Neuronal stem cell (in vitro differentiated cells): ENCODE results near the gene SETD1B.

ENCODE experiments used
- DNase-seq: peaks from one replicate; pipeline ENCODE4 v3.0.0-alpha.2; 2013; ENCODE audit warnings: low spot score
- H2AFZ ChIP-seq: one replicate; pipeline ENCODE4 v1.6.1; 2013; ENCODE audit warnings: mild to moderate bottlenecking, low read length, inconsistent platforms
- H2AK5ac ChIP-seq: 2 replicates; pipeline ENCODE4 v1.6.1; 2013; ENCODE audit warnings: low read depth, mild to moderate bottlenecking, inconsistent platforms, low read length, moderate library complexity, mixed read lengths
- H2BK120ac ChIP-seq: 2 replicates; pipeline ENCODE4 v1.6.1; 2013; ENCODE audit warnings: low read depth, mild to moderate bottlenecking, inconsistent platforms, low read length, moderate library complexity, mixed read lengths
- H2BK12ac ChIP-seq: one replicate; pipeline ENCODE4 v1.6.1; 2013; ENCODE audit warnings: low read length, inconsistent platforms
- H2BK15ac ChIP-seq: 2 replicates; pipeline ENCODE4 v1.6.1; 2013; ENCODE audit warnings: mild to moderate bottlenecking, low read length, inconsistent platforms, mixed read lengths
- H2BK5ac ChIP-seq: one replicate; pipeline ENCODE4 v1.6.1; 2013; ENCODE audit warnings: inconsistent platforms, mild to moderate bottlenecking, low read length, moderate library complexity
- H3K14ac ChIP-seq: one replicate; pipeline ENCODE4 v1.6.1; 2013; ENCODE audit warnings: low read length, inconsistent platforms
- H3K18ac ChIP-seq: 2 replicates; pipeline ENCODE4 v1.6.1; 2013; ENCODE audit warnings: low read length, inconsistent platforms
- H3K23ac ChIP-seq: 2 replicates; pipeline ENCODE4 v1.6.1; 2013; ENCODE audit warnings: low read depth, mild to moderate bottlenecking, mixed read lengths, low read length, inconsistent platforms; ENCODE audit not compliant: poor library complexity
- H3K27ac ChIP-seq: replicated peaks from 3 replicates; pipeline ENCODE4 v1.5.1; 2013; ENCODE audit warnings: low read length, inconsistent platforms
- H3K27me3 ChIP-seq, 3 experiments: 2 replicates each; pipeline ENCODE4 v1.6.1; 2013; ENCODE audit warnings: low read length in 3 of 3, mild to moderate bottlenecking in 2 of 3, inconsistent platforms in 1 of 3, low read depth in 1 of 3, mixed read lengths in 1 of 3, moderate library complexity in 1 of 3; ENCODE audit not compliant: control insufficient read depth in 3 of 3, insufficient read depth in 3 of 3
- H3K36me3 ChIP-seq, 2 donors: replicated peaks in 1 of 2; 2 replicates each; pipeline ENCODE4 v1.6.1; 2013; ENCODE audit warnings: low read length in 2 of 2; ENCODE audit not compliant: control insufficient read depth in 2 of 2, insufficient read depth in 2 of 2
- H3K4ac ChIP-seq: 2 replicates; pipeline ENCODE4 v1.6.1; 2013; ENCODE audit warnings: inconsistent platforms, mild to moderate bottlenecking, low read length, moderate library complexity
- H3K4me1 ChIP-seq, 2 donors: 1 replicate in 1 of 2; 2 replicates in 1 of 2; pipeline ENCODE4 v1.6.1; 2013; ENCODE audit warnings: low read length in 2 of 2, low read depth in 1 of 2; ENCODE audit not compliant: control insufficient read depth in 2 of 2, insufficient read depth in 1 of 2
- H3K4me2 ChIP-seq: one replicate; pipeline ENCODE4 v1.6.1; 2013; ENCODE audit warnings: mild to moderate bottlenecking, low read length, inconsistent platforms; ENCODE audit not compliant: insufficient read depth, poor library complexity, severe bottlenecking
- H3K4me3 ChIP-seq, 2 donors: 2 replicates each; pipeline ENCODE4 v1.5.1; 2013; ENCODE audit warnings: low read length in 2 of 2, mild to moderate bottlenecking in 2 of 2, inconsistent platforms in 1 of 2, moderate library complexity in 1 of 2
- H3K79me1 ChIP-seq: one replicate; pipeline ENCODE4 v1.6.1; 2013; ENCODE audit warnings: low read depth, mild to moderate bottlenecking, inconsistent platforms, low read length, moderate library complexity
- H3K9ac ChIP-seq: one replicate; pipeline ENCODE4 v1.6.1; 2013; ENCODE audit warnings: mild to moderate bottlenecking, low read depth, low read length, inconsistent platforms; ENCODE audit not compliant: poor library complexity
- H3K9me3 ChIP-seq, 2 donors: replicated peaks in 1 of 2; 2 replicates each; pipeline versions ENCODE3 to v1.6.1; 2013; ENCODE audit warnings: low read length in 2 of 2, mild to moderate bottlenecking in 2 of 2, inconsistent platforms in 1 of 2, low read depth in 1 of 2, mixed read lengths in 1 of 2, moderate library complexity in 1 of 2; ENCODE audit not compliant: control insufficient read depth in 2 of 2, insufficient read depth in 1 of 2
- H4K8ac ChIP-seq: one replicate; pipeline ENCODE4 v1.6.1; 2013; ENCODE audit warnings: low read depth, mild to moderate bottlenecking, inconsistent platforms, low read length, moderate library complexity
- H4K91ac ChIP-seq: one replicate; pipeline ENCODE4 v1.6.1; 2013; ENCODE audit warnings: low read length, low read depth, mild to moderate bottlenecking, inconsistent platforms; ENCODE audit not compliant: poor library complexity
- WGBS, 2 donors: extraction: QIAGEN DNeasy Blood & Tissue Kit; methylation state at CpG; one replicate each; pipeline ENCODE4 v1.1.7; 2013; ENCODE audit warnings: missing lambda C conversion rate in 2 of 2, mixed read lengths in 1 of 2; ENCODE audit not compliant: insufficient read length in 2 of 2, insufficient replicate concordance in 1 of 2; ENCODE audit errors: extremely low coverage in 2 of 2; 5-methylcytosine and 5-hydroxymethylcytosine counted together

The SETD1B gene

GRCh38 chr12:121762269-121762668 is 41.5 kb upstream of the SETD1B start:
- H3K79me1 ChIP-seq = no peaks in the 10 kb centered on the region
- H4K91ac ChIP-seq = no peak overlapping the region
- H2BK5ac ChIP-seq = no peak overlapping the region
- H3K4me2 ChIP-seq = no peak overlapping the region
- H4K8ac ChIP-seq = no peak overlapping the region
- H3K9ac ChIP-seq = no peak overlapping the region
- H2BK12ac ChIP-seq = no peak overlapping the region
- DNase-seq = no peak
- no peak overlapping the region for H3K4ac ChIP-seq
- no peaks in the 10 kb centered on the region for H3K27me3 ChIP-seq
- H2AFZ ChIP-seq = no peak overlapping the region
- peaks cover 2% of the 10 kb centered on the region in 2 donors for H3K4me1 ChIP-seq
- no peak overlapping the region for H3K4me3 ChIP-seq
- H3K9me3 ChIP-seq = no peaks in the 10 kb centered on the region
- H3K27ac ChIP-seq = no peak overlapping the region
- no CpG with 5 or more reads among the region's 6 CpGs for WGBS, 2 donors
- H3K36me3 ChIP-seq = peaks cover 0 to 6% of the 10 kb centered on the region in 2 donors
- H2BK120ac ChIP-seq = no peak overlapping the region
- H3K23ac ChIP-seq = no peak overlapping the region
- no peak overlapping the region for H2BK15ac ChIP-seq
- no peak overlapping the region for H2AK5ac ChIP-seq
- H3K14ac ChIP-seq = no peak overlapping the region
- H3K18ac ChIP-seq = no peak overlapping the region

- no peak overlapping the region for H3K4ac ChIP-seq
- H3K36me3 ChIP-seq = peaks cover 0 to 6% of the 10 kb centered on the region in 2 donors
- H2BK120ac ChIP-seq = no peak overlapping the region
- H3K14ac ChIP-seq = no peak overlapping the region
- H3K27me3 ChIP-seq = no peaks in the 10 kb centered on the region
- no peak overlapping the region for H2BK5ac ChIP-seq
- no peak overlapping the region for H3K18ac ChIP-seq
- H3K4me2 ChIP-seq = no peak overlapping the region
- H2BK15ac ChIP-seq = no peak overlapping the region
- no peak overlapping the region for H2BK12ac ChIP-seq
- no peaks in the 10 kb centered on the region for H3K79me1 ChIP-seq
- H3K23ac ChIP-seq = no peak overlapping the region
- H2AK5ac ChIP-seq = no peak overlapping the region
- WGBS, 2 donors = no CpG with 5 or more reads among the region's 3 CpGs
- no peak overlapping the region for H4K8ac ChIP-seq
- H4K91ac ChIP-seq = no peak overlapping the region
- no peaks in the 10 kb centered on the region for H3K9me3 ChIP-seq
- H3K9ac ChIP-seq = no peak overlapping the region
- no peak overlapping the region for H3K4me3 ChIP-seq
- no peak overlapping the region for H2AFZ ChIP-seq
- no peak overlapping the region for H3K27ac ChIP-seq
- H3K4me1 ChIP-seq = peaks cover 2% of the 10 kb centered on the region in 2 donors
- no peak for DNase-seq
Observed at GRCh38 chr12:121764808-121765207, 39.0 kb upstream of the SETD1B start.

- H3K14ac ChIP-seq = no peak overlapping the region
- no peak overlapping the region for H3K4me2 ChIP-seq
- no peak overlapping the region for H4K91ac ChIP-seq
- H3K79me1 ChIP-seq = no peaks in the 10 kb centered on the region
- H3K27me3 ChIP-seq = no peaks in the 10 kb centered on the region
- H2AK5ac ChIP-seq = peak overlapping the region; percentile 35
- no peak overlapping the region for H2BK5ac ChIP-seq
- peaks cover 0 to 6% of the 10 kb centered on the region in 2 donors for H3K36me3 ChIP-seq
- H4K8ac ChIP-seq = no peak overlapping the region
- H3K27ac ChIP-seq = no peak overlapping the region
- H2BK15ac ChIP-seq = no peak overlapping the region
- H2AFZ ChIP-seq = no peak overlapping the region
- H2BK12ac ChIP-seq = no peak overlapping the region
- H2BK120ac ChIP-seq = no peak overlapping the region
- H3K4me1 ChIP-seq = peaks cover 2 to 7% of the 10 kb centered on the region in 2 donors
- no peak overlapping the region for H3K4ac ChIP-seq
- peak overlapping the region; percentile 72 for H3K18ac ChIP-seq
- H3K23ac ChIP-seq = no peak overlapping the region
- H3K9ac ChIP-seq = no peak overlapping the region
- DNase-seq = no peak
- no CpG with 5 or more reads among the region's 5 CpGs for WGBS, 2 donors
- no peaks in the 10 kb centered on the region for H3K9me3 ChIP-seq
- no peak overlapping the region for H3K4me3 ChIP-seq
Observed at GRCh38 chr12:121765573-121765972, 38.2 kb upstream of the SETD1B start.

GRCh38 chr12:121766290-121767039 is 37.3 kb upstream of the SETD1B start:
- Histone ChIP-seq H3K23ac (no peak overlapping the region), H2AK5ac (no peak overlapping the region), H2BK120ac (no peak overlapping the region), H3K9ac (no peak overlapping the region), H3K79me1 (no peaks in the 10 kb centered on the region), H3K14ac (no peak overlapping the region), H2BK12ac (no peak overlapping the region), H3K27ac (no peak overlapping the region), H2BK15ac (no peak overlapping the region), H4K91ac (no peak overlapping the region), H2BK5ac (no peak overlapping the region), H3K4me1 (peaks cover 2 to 11% of the 10 kb centered on the region in 2 donors), H4K8ac (no peak overlapping the region), H3K36me3 (peaks cover 0 to 6% of the 10 kb centered on the region in 2 donors), H3K4me3 (no peak overlapping the region), H3K4me2 (no peak overlapping the region), H2AFZ (no peak overlapping the region), H3K18ac (peak overlapping the region; percentile 66), H3K4ac (no peak overlapping the region), H3K27me3 (no peaks in the 10 kb centered on the region), H3K9me3 (no peaks in the 10 kb centered on the region)
- no CpG with 5 or more reads among the region's 5 CpGs for WGBS, 2 donors
- no peak for DNase-seq
